ENCODE measurements around the gene TGFBI.

TGFBI gene

DNA sequence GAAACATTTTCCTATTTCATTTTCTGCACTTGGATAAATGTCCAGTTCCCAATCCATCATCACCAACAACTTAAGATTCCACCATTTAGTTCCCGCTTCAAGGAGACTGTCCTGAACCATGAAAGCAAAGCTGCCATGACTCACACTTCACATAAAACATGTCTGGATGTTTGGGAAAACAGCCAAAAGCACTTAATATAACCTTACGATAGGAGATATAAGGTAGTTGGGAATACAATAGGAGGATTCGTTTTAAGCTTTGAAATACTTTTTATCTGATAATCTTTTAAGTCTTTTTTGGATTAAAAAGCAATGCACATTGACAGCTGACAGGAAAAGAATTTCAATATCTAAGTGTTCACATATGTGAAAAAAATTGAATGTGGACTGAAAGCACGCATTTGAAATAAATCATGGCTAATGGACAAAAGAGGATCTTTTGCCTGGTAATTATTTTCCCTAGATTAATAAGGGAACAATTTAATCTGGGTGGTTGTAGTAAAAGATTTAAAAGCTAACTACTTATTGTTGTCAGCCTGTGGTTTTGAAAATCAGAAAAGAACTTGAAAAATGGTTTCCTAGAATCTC is 17.3 kb upstream of the TGFBI start:
- H3K4me3 ChIP-seq (ENCODE audit: low read depth, low read length, poor library complexity, severe bottlenecking), result no peak overlapping the region
- no peaks in the 10 kb centered on the region for H3F3A ChIP-seq (ENCODE audit: insufficient read depth, low read length)
- H3K9me2 ChIP-seq (ENCODE audit: low read depth, low read length), result no peaks in the 10 kb centered on the region
- H3K9me3 ChIP-seq (ENCODE audit: low read length), result no peaks in the 10 kb centered on the region
- no peaks in the 10 kb centered on the region for H4K20me1 ChIP-seq (ENCODE audit: insufficient read depth, low read length)
- H3K27ac ChIP-seq (ENCODE audit: low read depth, low read length, poor library complexity, severe bottlenecking), result no peak overlapping the region
- no peaks in the 10 kb centered on the region for H3K36me3 ChIP-seq (ENCODE audit: insufficient read depth, low read length)
- no peak overlapping the region for H3K9ac ChIP-seq (ENCODE audit: low read length)
- H3K4me2 ChIP-seq (ENCODE audit: low read length), result no peak overlapping the region
- no peaks in the 10 kb centered on the region for H3K4me1 ChIP-seq (ENCODE audit: insufficient read depth, low read length, severe bottlenecking)
- TF ChIP-seq, protein P1, sequence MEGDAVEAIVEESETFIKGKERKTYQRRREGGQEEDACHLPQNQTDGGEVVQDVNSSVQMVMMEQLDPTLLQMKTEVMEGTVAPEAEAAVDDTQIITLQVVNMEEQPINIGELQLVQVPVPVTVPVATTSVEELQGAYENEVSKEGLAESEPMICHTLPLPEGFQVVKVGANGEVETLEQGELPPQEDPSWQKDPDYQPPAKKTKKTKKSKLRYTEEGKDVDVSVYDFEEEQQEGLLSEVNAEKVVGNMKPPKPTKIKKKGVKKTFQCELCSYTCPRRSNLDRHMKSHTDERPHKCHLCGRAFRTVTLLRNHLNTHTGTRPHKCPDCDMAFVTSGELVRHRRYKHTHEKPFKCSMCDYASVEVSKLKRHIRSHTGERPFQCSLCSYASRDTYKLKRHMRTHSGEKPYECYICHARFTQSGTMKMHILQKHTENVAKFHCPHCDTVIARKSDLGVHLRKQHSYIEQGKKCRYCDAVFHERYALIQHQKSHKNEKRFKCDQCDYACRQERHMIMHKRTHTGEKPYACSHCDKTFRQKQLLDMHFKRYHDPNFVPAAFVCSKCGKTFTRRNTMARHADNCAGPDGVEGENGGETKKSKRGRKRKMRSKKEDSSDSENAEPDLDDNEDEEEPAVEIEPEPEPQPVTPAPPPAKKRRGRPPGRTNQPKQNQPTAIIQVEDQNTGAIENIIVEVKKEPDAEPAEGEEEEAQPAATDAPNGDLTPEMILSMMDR (IDR thresholded peaks at IDR 0.05; ENCODE audit: low read length), result no peak
- TF ChIP-seq EZH2 (IDR thresholded peaks at IDR 0.05; ENCODE audit: borderline replicate concordance, low read length), result no peak
- no peaks in the 10 kb centered on the region for H3K27me3 ChIP-seq (ENCODE audit: insufficient read depth, low read length)
- no peaks in the 10 kb centered on the region for H3K79me2 ChIP-seq (ENCODE audit: insufficient read depth, low read length)
- H2AFZ ChIP-seq (ENCODE audit: low read length), result no peak overlapping the region

DNA sequence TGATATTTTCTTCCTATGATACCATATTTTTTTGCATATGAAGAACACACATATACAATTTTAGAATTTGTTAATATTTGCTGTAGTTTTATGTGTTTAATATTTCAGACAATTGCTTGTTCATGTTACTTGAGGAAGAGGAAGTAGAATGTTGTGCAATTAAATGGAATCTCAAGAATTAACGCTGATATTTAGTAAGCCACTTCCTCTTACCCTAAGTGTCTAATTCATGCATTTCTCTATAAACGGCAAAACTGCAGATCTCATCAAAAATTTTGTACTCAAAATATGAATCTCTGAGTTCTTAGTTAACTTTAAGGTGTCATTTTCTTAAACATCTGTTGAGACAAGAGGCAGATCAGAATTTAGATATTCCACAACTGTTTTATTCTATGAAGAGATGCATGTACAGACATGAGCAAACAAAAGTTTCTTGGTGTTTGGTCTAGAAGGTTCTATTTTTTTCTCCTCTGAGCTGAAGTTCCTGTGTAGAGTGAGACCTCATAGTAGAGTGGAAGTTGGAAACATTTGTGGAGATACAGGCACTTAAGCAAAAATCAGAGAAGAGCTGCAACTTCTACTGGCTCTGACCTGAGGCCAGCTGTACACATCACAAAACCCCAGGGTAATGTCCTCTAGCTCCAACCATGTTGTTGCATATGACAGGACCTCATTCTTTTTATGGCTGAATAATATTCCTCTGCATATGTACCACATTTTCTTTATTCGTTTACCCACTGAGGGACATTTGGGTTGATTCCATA is 16.6 kb upstream of the TGFBI start:
- no peak overlapping the region for H3K9ac ChIP-seq (ENCODE audit: low read length)
- TF ChIP-seq, protein P1 (IDR thresholded peaks at IDR 0.05; ENCODE audit: low read length), result no peak
- no peak for TF ChIP-seq EZH2 (IDR thresholded peaks at IDR 0.05; ENCODE audit: borderline replicate concordance, low read length)
- H2AFZ ChIP-seq (ENCODE audit: low read length), result no peak overlapping the region
- H3K27me3 ChIP-seq (ENCODE audit: insufficient read depth, low read length), result no peaks in the 10 kb centered on the region
- H3K4me3 ChIP-seq (ENCODE audit: low read depth, low read length, poor library complexity, severe bottlenecking), result no peak overlapping the region
- H3K79me2 ChIP-seq (ENCODE audit: insufficient read depth, low read length), result no peaks in the 10 kb centered on the region
- H3F3A ChIP-seq (ENCODE audit: insufficient read depth, low read length), result no peaks in the 10 kb centered on the region
- no peaks in the 10 kb centered on the region for H3K9me3 ChIP-seq (ENCODE audit: low read length)
- H3K4me2 ChIP-seq (ENCODE audit: low read length), result no peak overlapping the region
- no peaks in the 10 kb centered on the region for H4K20me1 ChIP-seq (ENCODE audit: insufficient read depth, low read length)
- H3K27ac ChIP-seq (ENCODE audit: low read depth, low read length, poor library complexity, severe bottlenecking), result no peak overlapping the region
- H3K4me1 ChIP-seq (ENCODE audit: insufficient read depth, low read length, severe bottlenecking), result no peaks in the 10 kb centered on the region
- H3K36me3 ChIP-seq (ENCODE audit: insufficient read depth, low read length), result no peaks in the 10 kb centered on the region
- H3K9me2 ChIP-seq (ENCODE audit: low read depth, low read length), result no peaks in the 10 kb centered on the region

DNA sequence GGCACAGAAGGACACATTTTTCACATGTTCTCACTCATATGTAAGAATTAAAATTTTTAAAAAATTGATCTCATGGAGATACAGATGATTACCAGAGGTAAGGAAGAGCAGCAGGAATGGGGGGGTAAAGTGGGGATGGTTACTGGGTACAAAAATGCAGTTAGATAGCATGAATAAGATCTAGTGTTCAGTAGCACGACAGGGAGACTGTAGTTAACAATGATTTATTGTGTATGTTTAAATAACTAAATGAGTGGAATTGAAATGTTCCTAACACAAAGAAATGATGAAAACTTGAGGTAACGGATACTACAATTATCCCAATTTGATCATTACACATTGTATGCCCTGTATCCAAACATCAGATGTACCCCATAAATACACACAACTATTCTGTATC is 15.2 kb upstream of the TGFBI start:
- Histone ChIP-seq H3K4me2 (ENCODE audit: low read length) (no peak overlapping the region), H3K79me2 (ENCODE audit: insufficient read depth, low read length) (no peaks in the 10 kb centered on the region), H3K4me3 (ENCODE audit: low read depth, low read length, poor library complexity, severe bottlenecking) (no peak overlapping the region), H3K9me2 (ENCODE audit: low read depth, low read length) (no peaks in the 10 kb centered on the region), H2AFZ (ENCODE audit: low read length) (no peak overlapping the region), H3K27ac (ENCODE audit: low read depth, low read length, poor library complexity, severe bottlenecking) (no peak overlapping the region), H3K9ac (ENCODE audit: low read length) (no peak overlapping the region), H3K4me1 (ENCODE audit: insufficient read depth, low read length, severe bottlenecking) (no peaks in the 10 kb centered on the region), H3K9me3 (ENCODE audit: low read length) (no peaks in the 10 kb centered on the region), H4K20me1 (ENCODE audit: insufficient read depth, low read length) (no peaks in the 10 kb centered on the region), H3K27me3 (ENCODE audit: insufficient read depth, low read length) (no peaks in the 10 kb centered on the region), H3K36me3 (ENCODE audit: insufficient read depth, low read length) (no peaks in the 10 kb centered on the region), H3F3A (ENCODE audit: insufficient read depth, low read length) (no peaks in the 10 kb centered on the region)
- TF ChIP-seq, protein P1 (IDR thresholded peaks at IDR 0.05; ENCODE audit: low read length), result no peak
- no peak for TF ChIP-seq EZH2 (IDR thresholded peaks at IDR 0.05; ENCODE audit: borderline replicate concordance, low read length)

Data from OCI-LY1 (cell line).